HEK293T (cell line): ENCODE results near the gene NRBP1.

Source experiments
- FOXA1 ChIP-seq: fragments of 450-650 bp; IDR thresholded peaks from 2 replicates; pipeline ENCODE4 v1.6.1; 2016; ENCODE audit warnings: mild to moderate bottlenecking
- FOXK2 ChIP-seq: fragments of 450-650 bp; IDR thresholded peaks from 2 replicates; pipeline ENCODE4 v1.6.1; 2016; ENCODE audit warnings: mild to moderate bottlenecking
- SP1 ChIP-seq: fragments of 450-650 bp; IDR thresholded peaks from 2 replicates; pipeline ENCODE4 v1.6.1; 2017

- no peak for TF ChIP-seq FOXK2
- TF ChIP-seq SP1 = no peak
- TF ChIP-seq FOXA1 = no peak
These were observed 29.5 kb upstream of the NRBP1 start for GRCh38 chr2:27398962-27399361.
